ENCODE measurements around the gene ZMYND19.

ZMYND19 gene

GRCh38 chr9:137543237-137543963, 46.9 kb downstream of the ZMYND19 start:
- Histone ChIP-seq H3K36me3 (ENCODE audit: control insufficient read depth in 1 of 2, insufficient read depth in 2 of 2, low read depth in 1 of 2, low read length in 2 of 2) (peaks cover 0 to 33% of the 10 kb centered on the region in 2 experiments), H3K4me1 (ENCODE audit: control insufficient read depth, insufficient read depth, low read depth, low read length) (no peaks in the 10 kb centered on the region), H3K4me3 (ENCODE audit: insufficient read depth in 1 of 2, low read depth in 1 of 2, low read length in 2 of 2) (peak overlapping the region in 1 of 2 experiments; percentile 60), H3K23ac (ENCODE audit: low read length in 2 of 2) (peak overlapping the region in 1 of 2 experiments; percentile 5), H4K8ac (ENCODE audit: low read length) (no peak overlapping the region), H3K79me1 (replicated peaks; ENCODE audit: low read length, poor library complexity, severe bottlenecking) (no peaks in the 10 kb centered on the region), H3K9ac (ENCODE audit: low read length) (peak overlapping the region; percentile 88), H2AFZ (ENCODE audit: low read depth, low read length) (no peak overlapping the region), H4K91ac (ENCODE audit: low read length) (no peak overlapping the region), H3K4me2 (ENCODE audit: low read length, poor library complexity, severe bottlenecking) (no peak overlapping the region), H3K27me3 (ENCODE audit: control insufficient read depth in 1 of 2, insufficient read depth in 1 of 2, low read length in 2 of 2) (no peaks in the 10 kb centered on the region), H3K18ac (ENCODE audit: low read depth in 1 of 2, low read length in 2 of 2) (no peak overlapping the region), H3K14ac (ENCODE audit: low read length in 2 of 2) (peak overlapping the region in 1 of 2 experiments; percentile 67), H3K4ac (ENCODE audit: low read depth in 1 of 2, low read length in 2 of 2) (no peak overlapping the region), H2BK120ac (ENCODE audit: low read depth, low read length) (no peak overlapping the region), H3K9me3 (ENCODE audit: control insufficient read depth, low read length) (no peaks in the 10 kb centered on the region), H2AK5ac (ENCODE audit: low read length, severe bottlenecking) (no peak overlapping the region), H2BK12ac (ENCODE audit: low read length in 2 of 2) (no peak overlapping the region), H2BK15ac (ENCODE audit: low read depth, poor library complexity, severe bottlenecking) (no peak overlapping the region), H3K27ac (ENCODE audit: low read length, poor library complexity, severe bottlenecking) (no peak overlapping the region), H2BK5ac (ENCODE audit: low read depth, low read length, poor library complexity, severe bottlenecking) (no peak overlapping the region)
- WGBS: 94% methylated on average over 25 of the region's 25 CpGs
- no peak for DNase-seq

GRCh38 chr9:137542486-137542885, 47.8 kb downstream of the ZMYND19 start:
- Histone ChIP-seq H2AFZ (ENCODE audit: low read depth, low read length) (no peak overlapping the region), H2BK120ac (ENCODE audit: low read depth, low read length) (no peak overlapping the region), H3K9me3 (ENCODE audit: control insufficient read depth, low read length) (no peaks in the 10 kb centered on the region), H2BK12ac (ENCODE audit: low read length in 2 of 2) (no peak overlapping the region), H3K4me3 (ENCODE audit: insufficient read depth in 1 of 2, low read depth in 1 of 2, low read length in 2 of 2) (no peak overlapping the region), H2AK5ac (ENCODE audit: low read length, severe bottlenecking) (no peak overlapping the region), H3K36me3 (ENCODE audit: control insufficient read depth in 1 of 2, insufficient read depth in 2 of 2, low read depth in 1 of 2, low read length in 2 of 2) (peaks cover 0 to 37% of the 10 kb centered on the region in 2 experiments), H3K4me1 (ENCODE audit: control insufficient read depth, insufficient read depth, low read depth, low read length) (no peaks in the 10 kb centered on the region), H3K79me1 (replicated peaks; ENCODE audit: low read length, poor library complexity, severe bottlenecking) (no peaks in the 10 kb centered on the region), H3K23ac (ENCODE audit: low read length in 2 of 2) (no peak overlapping the region), H3K27ac (ENCODE audit: low read length, poor library complexity, severe bottlenecking) (no peak overlapping the region), H3K14ac (ENCODE audit: low read length in 2 of 2) (no peak overlapping the region), H3K9ac (ENCODE audit: low read length) (no peak overlapping the region), H4K91ac (ENCODE audit: low read length) (no peak overlapping the region), H2BK5ac (ENCODE audit: low read depth, low read length, poor library complexity, severe bottlenecking) (no peak overlapping the region), H2BK15ac (ENCODE audit: low read depth, poor library complexity, severe bottlenecking) (no peak overlapping the region), H3K27me3 (ENCODE audit: control insufficient read depth in 1 of 2, insufficient read depth in 1 of 2, low read length in 2 of 2) (no peaks in the 10 kb centered on the region), H3K18ac (ENCODE audit: low read depth in 1 of 2, low read length in 2 of 2) (no peak overlapping the region), H4K8ac (ENCODE audit: low read length) (no peak overlapping the region), H3K4ac (ENCODE audit: low read depth in 1 of 2, low read length in 2 of 2) (no peak overlapping the region), H3K4me2 (ENCODE audit: low read length, poor library complexity, severe bottlenecking) (no peak overlapping the region)
- no peak for DNase-seq
- 91% methylated on average over 20 of the region's 20 CpGs for WGBS

GRCh38 chr9:137540536-137540935, 49.8 kb downstream of the ZMYND19 start:
- Histone ChIP-seq H3K18ac (ENCODE audit: low read depth in 1 of 2, low read length in 2 of 2) (no peak overlapping the region), H4K8ac (ENCODE audit: low read length) (no peak overlapping the region), H3K4me2 (ENCODE audit: low read length, poor library complexity, severe bottlenecking) (no peak overlapping the region), H2AFZ (ENCODE audit: low read depth, low read length) (no peak overlapping the region), H3K4me1 (ENCODE audit: control insufficient read depth, insufficient read depth, low read depth, low read length) (no peaks in the 10 kb centered on the region), H2BK5ac (ENCODE audit: low read depth, low read length, poor library complexity, severe bottlenecking) (no peak overlapping the region), H2AK5ac (ENCODE audit: low read length, severe bottlenecking) (no peak overlapping the region), H2BK120ac (ENCODE audit: low read depth, low read length) (no peak overlapping the region), H3K79me1 (replicated peaks; ENCODE audit: low read length, poor library complexity, severe bottlenecking) (no peaks in the 10 kb centered on the region), H3K27me3 (ENCODE audit: control insufficient read depth in 1 of 2, insufficient read depth in 1 of 2, low read length in 2 of 2) (no peaks in the 10 kb centered on the region), H3K36me3 (ENCODE audit: control insufficient read depth in 1 of 2, insufficient read depth in 2 of 2, low read depth in 1 of 2, low read length in 2 of 2) (peaks cover 0 to 29% of the 10 kb centered on the region in 2 experiments), H3K14ac (ENCODE audit: low read length in 2 of 2) (no peak overlapping the region), H3K4me3 (ENCODE audit: insufficient read depth in 1 of 2, low read depth in 1 of 2, low read length in 2 of 2) (no peak overlapping the region), H2BK12ac (ENCODE audit: low read length in 2 of 2) (no peak overlapping the region), H4K91ac (ENCODE audit: low read length) (no peak overlapping the region), H2BK15ac (ENCODE audit: low read depth, poor library complexity, severe bottlenecking) (no peak overlapping the region), H3K23ac (ENCODE audit: low read length in 2 of 2) (no peak overlapping the region), H3K27ac (ENCODE audit: low read length, poor library complexity, severe bottlenecking) (no peak overlapping the region), H3K9me3 (ENCODE audit: control insufficient read depth, low read length) (no peaks in the 10 kb centered on the region), H3K4ac (ENCODE audit: low read depth in 1 of 2, low read length in 2 of 2) (no peak overlapping the region), H3K9ac (ENCODE audit: low read length) (no peak overlapping the region)
- DNase-seq: no peak
- 94% methylated on average over 18 of the region's 18 CpGs for WGBS

DNA sequence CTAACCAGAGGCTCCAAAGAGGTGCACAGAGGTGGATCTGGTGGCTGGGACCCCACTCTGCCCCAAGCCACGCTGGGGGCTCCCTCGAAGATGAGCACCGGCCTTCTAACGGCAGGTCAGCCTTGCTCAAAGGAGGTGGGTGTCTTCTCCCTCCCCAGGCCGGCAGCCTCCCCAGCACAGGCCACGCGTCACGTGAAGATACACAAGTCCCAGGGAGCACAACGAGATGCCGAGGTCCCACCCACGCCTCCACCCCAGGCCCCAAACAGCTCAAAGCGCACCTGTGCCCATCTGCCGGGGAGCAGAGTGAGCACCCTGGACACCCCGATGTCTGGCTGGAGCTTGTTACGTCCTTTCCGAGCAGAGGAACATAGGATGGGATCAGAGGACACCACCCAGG, 52.3 kb downstream of the ZMYND19 start:
- Histone ChIP-seq H3K14ac (ENCODE audit: low read length in 2 of 2) (no peak overlapping the region), H3K27me3 (ENCODE audit: control insufficient read depth in 1 of 2, insufficient read depth in 1 of 2, low read length in 2 of 2) (no peaks in the 10 kb centered on the region), H3K4me2 (ENCODE audit: low read length, poor library complexity, severe bottlenecking) (no peak overlapping the region), H2BK12ac (ENCODE audit: low read length in 2 of 2) (no peak overlapping the region), H3K9ac (ENCODE audit: low read length) (no peak overlapping the region), H3K9me3 (ENCODE audit: control insufficient read depth, low read length) (no peaks in the 10 kb centered on the region), H3K36me3 (ENCODE audit: control insufficient read depth in 1 of 2, insufficient read depth in 2 of 2, low read depth in 1 of 2, low read length in 2 of 2) (peaks cover 0 to 21% of the 10 kb centered on the region in 2 experiments), H2BK5ac (ENCODE audit: low read depth, low read length, poor library complexity, severe bottlenecking) (no peak overlapping the region), H3K4me3 (ENCODE audit: insufficient read depth in 1 of 2, low read depth in 1 of 2, low read length in 2 of 2) (no peak overlapping the region), H3K27ac (ENCODE audit: low read length, poor library complexity, severe bottlenecking) (no peak overlapping the region), H2AFZ (ENCODE audit: low read depth, low read length) (no peak overlapping the region), H4K8ac (ENCODE audit: low read length) (no peak overlapping the region), H4K91ac (ENCODE audit: low read length) (no peak overlapping the region), H2BK120ac (ENCODE audit: low read depth, low read length) (no peak overlapping the region), H3K23ac (ENCODE audit: low read length in 2 of 2) (no peak overlapping the region), H3K18ac (ENCODE audit: low read depth in 1 of 2, low read length in 2 of 2) (no peak overlapping the region), H2AK5ac (ENCODE audit: low read length, severe bottlenecking) (no peak overlapping the region), H3K4ac (ENCODE audit: low read depth in 1 of 2, low read length in 2 of 2) (no peak overlapping the region), H3K4me1 (ENCODE audit: control insufficient read depth, insufficient read depth, low read depth, low read length) (peaks cover 3% of the 10 kb centered on the region), H3K79me1 (replicated peaks; ENCODE audit: low read length, poor library complexity, severe bottlenecking) (peaks cover 4% of the 10 kb centered on the region), H2BK15ac (ENCODE audit: low read depth, poor library complexity, severe bottlenecking) (no peak overlapping the region)
- DNase-seq: no peak
- WGBS: 98% methylated on average over 16 of the region's 16 CpGs
